SJCRH30 (cell line): ENCODE data around the gene ZNF791. TPM values are rescaled to one million over a fixed set of nuclear protein-coding genes. Genes with fewer than 3 reads are reported as not detected.
"Not testable (repeated sequence)": the region's sequence is repeated elsewhere in the genome, so short reads cannot be mapped to it uniquely, and the experiment has no call there.

Experiments
- DNase-seq, 2 experiments: peaks; one replicate each; pipeline ENCODE4 v3.0.0-alpha.2; 2015 to 2020
- H3K27ac ChIP-seq: fragments of 250-450 bp; sonication (Bioruptor Pico); 2 replicates; pipeline ENCODE4 v1.5.1; 2020; ENCODE audit warnings: mild to moderate bottlenecking, moderate library complexity
- H3K27me3 ChIP-seq: fragments of 250-450 bp; sonication (Bioruptor Pico); 2 replicates; pipeline ENCODE4 v1.5.1; 2020; ENCODE audit warnings: mild to moderate bottlenecking, moderate library complexity
- H3K36me3 ChIP-seq: fragments of 250-450 bp; sonication (Bioruptor Pico); 2 replicates; pipeline ENCODE4 v1.5.1; 2020; ENCODE audit warnings: mild to moderate bottlenecking, moderate library complexity
- H3K4me1 ChIP-seq: fragments of 250-450 bp; sonication (Bioruptor Pico); 2 replicates; pipeline ENCODE4 v1.5.1; 2020; ENCODE audit warnings: mild to moderate bottlenecking, moderate library complexity
- H3K4me3 ChIP-seq: fragments of 250-450 bp; sonication (Bioruptor Pico); 2 replicates; pipeline ENCODE4 v1.5.1; 2020; ENCODE audit warnings: mild to moderate bottlenecking, moderate library complexity
- H3K9me3 ChIP-seq: fragments of 250-450 bp; sonication (Bioruptor Pico); replicated peaks from 2 replicates; pipeline ENCODE4 v1.5.1; 2020; ENCODE audit warnings: mild to moderate bottlenecking, moderate library complexity
- total RNA-seq: library from RNA; depleted of rRNA; stranded (reverse); fragments of >200 nt; shearing (Covaris generic); gene quantifications from 2 replicates; pipeline ENCODE4 v1.2.3, GENCODE V29; 2014

The ZNF791 gene
- total RNA-seq, 1 experiment from 2014 or later, result 25.7 TPM

DNA sequence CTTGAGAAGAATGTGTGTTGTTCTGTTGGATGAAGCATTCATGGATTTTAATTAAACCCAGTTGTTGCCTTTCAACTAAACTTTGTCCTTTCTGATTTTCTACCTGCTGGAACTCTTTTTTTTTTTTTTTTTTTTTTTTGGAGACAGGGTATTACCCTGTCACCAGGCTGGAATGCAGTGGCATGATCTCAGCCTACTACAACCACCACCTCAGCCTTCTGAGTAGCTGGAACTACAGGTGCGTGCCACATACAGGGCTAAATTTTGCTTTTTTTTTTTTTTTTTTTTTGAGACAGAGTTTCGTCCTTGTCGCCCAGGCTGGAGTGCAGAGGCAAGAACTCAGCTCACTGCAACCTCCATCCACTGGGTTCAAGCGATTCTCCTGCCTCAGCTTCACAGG lies 6.9 kb downstream of the ZNF791 start:
- H3K27me3 ChIP-seq, result no peaks in the 10 kb centered on the region
- peaks cover 60% of the 10 kb centered on the region for H3K36me3 ChIP-seq
- no peak overlapping the region for H3K27ac ChIP-seq
- DNase-seq, result no peak
- no peaks in the 10 kb centered on the region for H3K4me1 ChIP-seq
- peaks cover 18% of the 10 kb centered on the region for H3K9me3 ChIP-seq
- H3K4me3 ChIP-seq, result no peak overlapping the region

- H3K27me3 ChIP-seq, DNase-seq, H3K4me3 ChIP-seq, H3K27ac ChIP-seq, H3K4me1 ChIP-seq: not testable (repeated sequence)
- H3K36me3 ChIP-seq, result peaks cover 64% of the 10 kb centered on the region
- H3K9me3 ChIP-seq, result peaks cover 35% of the 10 kb centered on the region
These were observed 10.7 kb downstream of the ZNF791 start for GRCh38 chr19:12621253-12622024.

GRCh38 chr19:12623361-12624031 lies 12.8 kb downstream of the ZNF791 start:
- Histone ChIP-seq H3K4me3 (no peak overlapping the region), H3K9me3 (peaks cover 47% of the 10 kb centered on the region), H3K4me1 (no peaks in the 10 kb centered on the region)

GRCh38 chr19:12626958-12627357 lies 16.2 kb downstream of the ZNF791 start:
- H3K9me3 ChIP-seq, result peaks cover 41% of the 10 kb centered on the region
- H3K27ac ChIP-seq, result no peak overlapping the region
- H3K4me3 ChIP-seq, result no peak overlapping the region
- H3K36me3 ChIP-seq, result peaks cover 84% of the 10 kb centered on the region
- no peaks in the 10 kb centered on the region for H3K4me1 ChIP-seq
- no peak for DNase-seq
- H3K27me3 ChIP-seq, result no peaks in the 10 kb centered on the region

More at GRCh38 chr19:12623361-12624031, 12.8 kb downstream of the ZNF791 start:
- no peak for DNase-seq
- H3K36me3 ChIP-seq, result peaks cover 73% of the 10 kb centered on the region
- H3K27ac ChIP-seq, result no peak overlapping the region
- no peaks in the 10 kb centered on the region for H3K27me3 ChIP-seq

DNA sequence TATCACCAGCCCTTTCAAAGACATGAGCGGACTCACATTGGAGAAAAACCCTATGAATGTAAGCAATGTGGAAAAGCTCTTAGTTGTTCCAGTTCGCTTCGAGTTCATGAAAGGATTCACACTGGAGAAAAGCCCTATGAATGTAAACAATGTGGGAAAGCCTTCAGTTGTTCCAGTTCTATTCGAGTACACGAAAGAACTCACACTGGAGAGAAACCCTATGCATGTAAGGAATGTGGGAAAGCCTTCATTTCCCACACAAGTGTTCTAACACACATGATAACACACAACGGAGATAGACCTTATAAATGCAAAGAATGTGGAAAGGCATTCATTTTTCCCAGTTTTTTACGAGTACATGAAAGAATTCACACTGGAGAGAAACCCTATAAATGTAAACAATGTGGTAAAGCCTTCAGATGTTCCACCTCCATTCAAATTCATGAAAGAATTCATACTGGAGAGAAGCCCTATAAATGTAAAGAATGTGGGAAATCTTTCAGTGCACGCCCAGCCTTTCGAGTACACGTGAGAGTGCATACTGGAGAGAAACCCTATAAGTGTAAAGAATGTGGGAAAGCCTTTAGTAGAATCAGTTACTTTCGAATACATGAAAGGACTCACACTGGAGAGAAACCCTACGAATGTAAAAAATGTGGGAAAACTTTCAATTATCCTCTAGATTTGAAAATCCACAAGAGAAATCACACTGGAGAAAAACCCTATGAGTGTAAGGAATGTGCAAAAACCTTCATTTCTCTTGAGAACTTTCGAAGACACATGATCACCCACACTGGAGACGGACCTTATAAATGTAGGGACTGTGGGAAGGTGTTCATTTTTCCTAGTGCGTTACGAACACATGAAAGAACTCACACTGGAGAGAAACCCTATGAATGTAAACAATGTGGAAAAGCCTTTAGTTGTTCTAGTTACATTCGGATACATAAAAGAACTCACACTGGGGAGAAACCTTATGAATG lies 17.6 kb downstream of the ZNF791 start:
- Histone ChIP-seq H3K27me3 (no peaks in the 10 kb centered on the region), H3K27ac (no peak overlapping the region), H3K36me3 (peaks cover 80% of the 10 kb centered on the region), H3K4me1 (no peaks in the 10 kb centered on the region), H3K4me3 (no peak overlapping the region), H3K9me3 (peaks cover 38% of the 10 kb centered on the region)
- peak in 1 of 2 experiments; percentile 25 for DNase-seq

DNA sequence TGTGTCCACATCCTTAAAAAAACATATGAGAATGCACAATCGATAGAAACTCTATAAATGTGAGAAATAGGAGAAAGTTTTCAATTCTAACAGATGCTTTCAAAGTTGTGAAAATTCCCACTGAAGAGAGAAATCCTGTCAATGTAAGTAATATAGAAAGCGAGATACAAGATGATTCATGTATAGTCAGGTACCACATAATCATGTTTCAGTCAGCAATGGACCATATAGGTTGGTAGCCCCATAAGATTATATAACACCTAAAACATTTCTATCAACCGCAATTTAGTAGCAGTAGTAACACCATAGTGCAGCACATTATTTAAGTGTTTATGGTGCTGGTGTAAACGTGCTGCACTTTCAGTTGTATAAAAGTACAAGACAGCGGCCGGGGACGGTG lies 18.5 kb downstream of the ZNF791 start:
- Histone ChIP-seq H3K9me3 (peaks cover 41% of the 10 kb centered on the region), H3K4me1 (no peaks in the 10 kb centered on the region), H3K4me3 (no peak overlapping the region), H3K27ac (no peak overlapping the region), H3K27me3 (no peaks in the 10 kb centered on the region), H3K36me3 (peaks cover 73% of the 10 kb centered on the region)
- DNase-seq, result no peak

DNA sequence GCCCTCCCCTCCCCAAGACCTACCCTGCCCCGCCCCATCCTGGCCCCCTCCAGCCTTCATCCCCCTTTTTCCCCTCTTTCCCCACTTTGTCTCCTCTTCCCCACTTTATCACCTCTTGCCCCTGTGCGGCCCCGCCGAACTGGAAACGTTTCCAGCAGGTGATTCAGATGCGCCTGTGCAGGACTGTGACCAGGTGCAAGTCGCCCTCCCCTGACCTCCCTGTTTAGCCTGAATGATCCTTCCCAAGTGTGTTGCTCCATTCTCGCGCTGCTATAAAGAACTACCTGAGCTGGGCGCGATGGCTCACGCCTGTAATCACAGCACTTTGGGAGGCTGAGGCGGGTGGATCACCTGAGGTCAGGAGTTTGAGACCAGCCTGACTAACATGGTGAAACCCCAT lies 25.9 kb downstream of the ZNF791 start:
- H3K9me3 ChIP-seq, result peaks cover 16% of the 10 kb centered on the region; the same call in 1 of the 2 replicates
- no peak for DNase-seq
- H3K36me3 ChIP-seq, result peaks cover 3% of the 10 kb centered on the region
- H3K27me3 ChIP-seq, result no peaks in the 10 kb centered on the region
- H3K27ac ChIP-seq, result no peak overlapping the region
- no peaks in the 10 kb centered on the region for H3K4me1 ChIP-seq
- no peak overlapping the region for H3K4me3 ChIP-seq

DNA sequence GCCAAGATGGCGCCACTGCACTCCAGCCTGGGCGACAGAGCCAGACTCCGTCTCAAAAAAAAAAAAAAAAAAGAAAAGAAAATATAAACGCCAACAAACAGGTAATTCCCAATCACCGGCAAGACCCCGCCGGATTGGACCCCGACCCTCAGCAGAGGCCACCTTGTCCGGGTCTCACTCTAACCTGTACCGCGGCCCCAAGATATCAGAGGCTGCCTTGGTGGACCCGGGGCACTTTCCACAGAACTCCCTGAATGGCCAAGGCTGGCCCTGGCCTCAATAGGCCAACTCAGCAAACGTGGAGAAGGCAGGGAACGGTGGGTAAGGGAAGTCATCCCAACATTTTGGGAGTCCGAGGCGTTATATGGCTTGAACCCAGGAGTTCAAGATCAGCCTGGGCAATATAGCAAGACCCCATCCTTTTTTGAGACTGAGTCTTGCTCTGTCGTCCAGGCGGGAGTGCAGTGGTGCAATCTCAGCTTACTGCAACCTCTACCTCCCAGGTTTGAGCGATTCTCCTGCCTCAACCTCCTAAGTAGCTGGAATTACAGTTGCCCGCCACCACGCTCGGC lies 28.0 kb downstream of the ZNF791 start:
- DNase-seq, result no peak
- Histone ChIP-seq H3K27ac (no peak overlapping the region), H3K9me3 (peaks cover 16% of the 10 kb centered on the region; the same call in 1 of the 2 replicates), H3K4me3 (no peak overlapping the region), H3K4me1 (no peaks in the 10 kb centered on the region), H3K27me3 (no peaks in the 10 kb centered on the region), H3K36me3 (no peaks in the 10 kb centered on the region)

GRCh38 chr19:12639901-12640613 lies 29.3 kb downstream of the ZNF791 start:
- H3K4me3 ChIP-seq, result no peak overlapping the region

DNA sequence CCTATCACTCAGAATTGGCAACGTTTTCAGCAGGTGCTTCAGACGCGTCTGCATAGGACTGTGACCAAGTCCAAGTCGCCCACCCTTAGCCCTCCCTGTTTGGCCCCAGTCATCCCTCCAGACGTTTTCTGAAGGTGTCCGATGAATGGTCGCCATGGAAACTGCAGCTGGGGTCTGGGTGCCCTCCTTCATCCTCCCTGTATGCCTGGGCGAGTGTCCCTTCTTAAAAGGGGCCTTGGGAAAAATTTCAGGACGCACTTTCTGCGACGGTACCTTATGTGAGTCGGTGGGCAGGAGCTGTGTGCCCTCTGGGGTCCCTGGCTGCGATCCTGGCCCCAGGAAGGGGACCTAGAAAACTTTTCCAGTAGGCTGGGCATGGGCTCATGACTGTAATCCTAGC lies 30.7 kb downstream of the ZNF791 start:
- Histone ChIP-seq H3K9me3 (peaks cover 10% of the 10 kb centered on the region; the same call in 1 of the 2 replicates), H3K27me3 (no peaks in the 10 kb centered on the region), H3K36me3 (no peaks in the 10 kb centered on the region), H3K4me3 (no peak overlapping the region), H3K4me1 (no peaks in the 10 kb centered on the region), H3K27ac (no peak overlapping the region)
- no peak for DNase-seq

More at GRCh38 chr19:12639901-12640613, 29.3 kb downstream of the ZNF791 start:
- H3K27ac ChIP-seq, result no peak overlapping the region
- no peaks in the 10 kb centered on the region for H3K4me1 ChIP-seq
- no peaks in the 10 kb centered on the region for H3K36me3 ChIP-seq
- peak in 1 of 2 experiments; percentile 30 for DNase-seq
- peaks cover 10% of the 10 kb centered on the region; the same call in 1 of the 2 replicates for H3K9me3 ChIP-seq
- no peaks in the 10 kb centered on the region for H3K27me3 ChIP-seq

DNA sequence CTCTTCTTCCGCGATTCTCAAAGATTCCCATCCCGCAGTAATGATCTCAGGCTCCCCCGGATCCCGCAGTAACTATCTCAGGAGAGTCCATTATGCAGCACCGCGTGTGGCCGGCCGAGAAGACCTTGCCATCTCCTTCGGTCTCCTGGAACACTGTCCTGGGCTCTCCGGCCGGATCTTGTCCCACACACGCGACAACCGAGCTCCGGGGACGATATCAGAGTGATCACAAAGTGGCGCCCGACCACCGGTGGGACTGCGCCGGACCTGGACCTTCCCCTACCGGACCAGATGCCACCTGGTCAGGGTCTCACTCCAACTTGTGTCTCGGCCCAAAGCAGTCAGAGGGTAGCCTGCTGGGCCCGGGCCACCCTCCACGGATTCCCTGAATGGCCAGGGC lies 31.8 kb downstream of the ZNF791 start:
- H3K27ac ChIP-seq, result no peak overlapping the region
- no peaks in the 10 kb centered on the region for H3K27me3 ChIP-seq
- H3K36me3 ChIP-seq, result no peaks in the 10 kb centered on the region
- peaks cover 5% of the 10 kb centered on the region; the same call in 1 of the 2 replicates for H3K9me3 ChIP-seq
- H3K4me1 ChIP-seq, result no peaks in the 10 kb centered on the region
- no peak for DNase-seq
- no peak overlapping the region for H3K4me3 ChIP-seq

DNA sequence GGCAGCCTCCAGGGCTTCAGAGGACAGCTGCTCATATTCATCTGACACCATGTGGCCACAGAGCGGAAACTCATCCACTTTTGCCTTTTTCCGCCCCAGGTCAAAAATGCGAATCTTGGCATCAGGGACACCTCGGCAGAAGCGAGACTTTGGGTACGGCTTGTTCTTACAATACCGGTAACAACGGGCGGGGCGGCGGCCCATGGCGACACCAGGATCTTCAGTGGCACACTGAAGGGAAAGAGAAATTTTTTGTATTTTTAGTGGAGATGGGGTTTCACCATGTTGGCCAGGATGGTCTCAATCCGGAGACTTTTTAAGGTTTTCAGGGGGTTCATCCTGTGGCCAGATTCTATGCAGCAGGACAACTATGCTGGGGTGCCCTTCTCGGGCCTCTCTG lies 33.0 kb downstream of the ZNF791 start:
- not testable (repeated sequence) for DNase-seq, H3K4me1 ChIP-seq, H3K27me3 ChIP-seq, H3K4me3 ChIP-seq, H3K27ac ChIP-seq, H3K9me3 ChIP-seq, H3K36me3 ChIP-seq

DNA sequence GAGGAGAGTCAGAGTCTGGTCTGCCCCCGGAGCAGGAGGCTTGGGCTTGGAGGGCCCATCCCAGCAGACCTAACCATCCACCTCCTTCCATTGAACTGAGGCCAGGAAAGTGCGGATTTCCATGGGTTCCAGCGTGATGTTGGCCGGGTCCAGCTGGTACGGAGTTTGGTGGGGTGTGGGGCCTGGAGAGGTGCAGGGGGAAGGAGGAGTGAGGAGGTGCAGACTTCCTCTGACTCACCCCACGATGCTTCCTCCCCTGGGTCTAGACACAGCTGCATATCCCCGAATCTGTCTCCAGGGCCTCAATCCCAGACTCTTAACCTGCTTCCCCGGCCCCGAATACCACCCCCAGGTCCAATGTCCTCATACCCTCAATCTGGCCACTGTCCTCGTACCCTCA lies 35.8 kb downstream of the ZNF791 start:
- Histone ChIP-seq H3K4me1 (no peaks in the 10 kb centered on the region), H3K27me3 (no peaks in the 10 kb centered on the region), H3K4me3 (no peak overlapping the region), H3K27ac (no peak overlapping the region), H3K36me3 (0 out of 2 replicates have a peak, but pooled peaks cover 2% of the 10 kb centered on the region), H3K9me3 (peaks cover 4% of the 10 kb centered on the region)
- no peak for DNase-seq

- H3K27ac ChIP-seq, result no peak overlapping the region
These were observed 36.3 kb downstream of the ZNF791 start for GRCh38 chr19:12647047-12647446.

More at GRCh38 chr19:12647047-12647446, 36.3 kb downstream of the ZNF791 start:
- Histone ChIP-seq H3K4me3 (no peak overlapping the region), H3K36me3 (0 out of 2 replicates have a peak, but pooled peaks cover 2% of the 10 kb centered on the region), H3K9me3 (peaks cover 4% of the 10 kb centered on the region), H3K27me3 (no peaks in the 10 kb centered on the region), H3K4me1 (no peaks in the 10 kb centered on the region)
- no peak for DNase-seq
